ENCODE data around the gene PLPP2. TPM values are rescaled to one million over a fixed set of nuclear protein-coding genes. Genes with fewer than 3 reads are reported as not detected.

Gene PLPP2
- total RNA-seq, 2 donors from 2014 or later: 40.1 to 76.6 TPM

- intact Hi-C loops (cut with DNase I): no loop called here
- Histone ChIP-seq H3K9me3 (no peaks in the 10 kb centered on the region), H3K27me3 (replicated peaks; ENCODE audit: insufficient read depth) (no peaks in the 10 kb centered on the region), H3K27ac (no peak overlapping the region), H3K4me3 (no peak overlapping the region), H3K4me1 (replicated peaks) (no peaks in the 10 kb centered on the region), H3K36me3 (peaks cover 12 to 36% of the 10 kb centered on the region in 2 donors)
- TF ChIP-seq, protein P1, sequence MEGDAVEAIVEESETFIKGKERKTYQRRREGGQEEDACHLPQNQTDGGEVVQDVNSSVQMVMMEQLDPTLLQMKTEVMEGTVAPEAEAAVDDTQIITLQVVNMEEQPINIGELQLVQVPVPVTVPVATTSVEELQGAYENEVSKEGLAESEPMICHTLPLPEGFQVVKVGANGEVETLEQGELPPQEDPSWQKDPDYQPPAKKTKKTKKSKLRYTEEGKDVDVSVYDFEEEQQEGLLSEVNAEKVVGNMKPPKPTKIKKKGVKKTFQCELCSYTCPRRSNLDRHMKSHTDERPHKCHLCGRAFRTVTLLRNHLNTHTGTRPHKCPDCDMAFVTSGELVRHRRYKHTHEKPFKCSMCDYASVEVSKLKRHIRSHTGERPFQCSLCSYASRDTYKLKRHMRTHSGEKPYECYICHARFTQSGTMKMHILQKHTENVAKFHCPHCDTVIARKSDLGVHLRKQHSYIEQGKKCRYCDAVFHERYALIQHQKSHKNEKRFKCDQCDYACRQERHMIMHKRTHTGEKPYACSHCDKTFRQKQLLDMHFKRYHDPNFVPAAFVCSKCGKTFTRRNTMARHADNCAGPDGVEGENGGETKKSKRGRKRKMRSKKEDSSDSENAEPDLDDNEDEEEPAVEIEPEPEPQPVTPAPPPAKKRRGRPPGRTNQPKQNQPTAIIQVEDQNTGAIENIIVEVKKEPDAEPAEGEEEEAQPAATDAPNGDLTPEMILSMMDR (IDR thresholded peaks at IDR 0.05): no peak
- TF ChIP-seq POLR2AphosphoS5 (IDR thresholded peaks at IDR 0.05) (no peak), POLR2A (IDR thresholded peaks at IDR 0.05) (no peak)
- no peak for DNase-seq (ENCODE audit: low spot score)
- whole genome bisulfite sequencing: 90% methylated on average over 24 of the region's 24 CpGs
Measured at GRCh38 chr19:310781-311496, 19.7 kb upstream of the PLPP2 start.

- Histone ChIP-seq H3K27me3 (replicated peaks; ENCODE audit: insufficient read depth) (no peaks in the 10 kb centered on the region), H3K4me1 (replicated peaks) (no peaks in the 10 kb centered on the region), H3K27ac (no peak overlapping the region), H3K4me3 (peak overlapping the region in 1 of 2 donors; percentile 16), H3K36me3 (peaks cover 12 to 42% of the 10 kb centered on the region in 2 donors), H3K9me3 (no peaks in the 10 kb centered on the region)
- DNase-seq (ENCODE audit: low spot score): no peak
- 49% methylated on average over 30 of the region's 30 CpGs for WGBS
- TF ChIP-seq POLR2AphosphoS5 (IDR thresholded peaks at IDR 0.05) (no peak), POLR2A (IDR thresholded peaks at IDR 0.05) (no peak)
- TF ChIP-seq, protein P1 (IDR thresholded peaks at IDR 0.05): no peak
- intact Hi-C loops (cut with DNase I): no loop called here
Measured at GRCh38 chr19:310141-310651, 19.0 kb upstream of the PLPP2 start.

GRCh38 chr19:309206-309565 is 18.0 kb upstream of the PLPP2 start:
- Histone ChIP-seq H3K36me3 (peaks cover 12 to 42% of the 10 kb centered on the region in 2 donors), H3K27ac (no peak overlapping the region), H3K4me1 (replicated peaks) (no peaks in the 10 kb centered on the region), H3K9me3 (no peaks in the 10 kb centered on the region), H3K27me3 (replicated peaks; ENCODE audit: insufficient read depth) (no peaks in the 10 kb centered on the region), H3K4me3 (no peak overlapping the region)
- intact Hi-C loops (cut with DNase I): no loop called here
- TF ChIP-seq POLR2AphosphoS5 (IDR thresholded peaks at IDR 0.05): no peak
- TF ChIP-seq POLR2A (IDR thresholded peaks at IDR 0.05): no peak
- TF ChIP-seq, protein P1 (IDR thresholded peaks at IDR 0.05): no peak
- no peak for DNase-seq (ENCODE audit: low spot score)
- WGBS: 80% methylated on average over 14 of the region's 14 CpGs

- intact Hi-C loops (cut with DNase I): no loop called here
- no peak overlapping the region for H3K4me3 ChIP-seq
- no peak for DNase-seq (ENCODE audit: low spot score)
- H3K36me3 ChIP-seq: peaks cover 12 to 42% of the 10 kb centered on the region in 2 donors
- H3K4me1 ChIP-seq (replicated peaks): no peaks in the 10 kb centered on the region
- H3K9me3 ChIP-seq: no peaks in the 10 kb centered on the region
- H3K27ac ChIP-seq: no peak overlapping the region
- H3K27me3 ChIP-seq (replicated peaks; ENCODE audit: insufficient read depth): no peaks in the 10 kb centered on the region
- WGBS: 92% methylated on average over 37 of the region's 48 CpGs
- TF ChIP-seq POLR2AphosphoS5 (IDR thresholded peaks at IDR 0.05) (no peak), POLR2A (IDR thresholded peaks at IDR 0.05) (no peak)
- TF ChIP-seq, protein P1 (IDR thresholded peaks at IDR 0.05): no peak
Measured at GRCh38 chr19:308471-309205, 17.4 kb upstream of the PLPP2 start.

Data from prostate gland (tissue), 2 donors.